DLD1 (cell line): ENCODE measurements around the gene BNC1.

ENCODE experiments used
- in situ Hi-C: cut with HindIII; loops from 2 replicates; pipeline ENCODE4 v1.10.0; 2017; ENCODE audit warnings: low sequenced_read_pairs

The BNC1 gene

GRCh38 chr15:83284559-83285283 is at the start of gene BNC1:
BNC1 (minus strand) TSS chr15:83284664; CDS start chr15:83284628, 36 bp downstream.
- in situ Hi-C loops, result no loop called here

DNA sequence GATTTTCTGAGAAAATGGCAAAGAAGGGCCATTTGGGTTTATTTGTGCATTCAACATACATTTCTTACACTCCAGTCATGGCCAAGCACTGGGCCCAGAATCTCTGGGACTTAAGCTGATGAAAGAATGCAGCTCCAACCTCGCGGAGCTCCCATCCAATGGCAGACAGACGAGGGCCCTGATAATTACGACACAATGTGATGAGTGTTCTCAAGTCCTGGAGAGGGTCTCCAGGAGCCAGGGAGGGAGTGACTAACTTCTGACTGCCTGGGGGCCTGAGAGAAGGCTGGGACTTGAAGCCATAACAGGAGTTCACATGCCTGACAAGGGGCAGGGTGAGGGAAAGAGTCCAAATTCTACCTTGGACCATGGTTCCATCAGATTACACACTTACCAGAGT is 42.6 kb upstream of the BNC1 start:
- in situ Hi-C loops, result no loop called here

GRCh38 chr15:83324799-83325198 is 40.3 kb upstream of the BNC1 start:
- in situ Hi-C loops, result no loop called here

DNA sequence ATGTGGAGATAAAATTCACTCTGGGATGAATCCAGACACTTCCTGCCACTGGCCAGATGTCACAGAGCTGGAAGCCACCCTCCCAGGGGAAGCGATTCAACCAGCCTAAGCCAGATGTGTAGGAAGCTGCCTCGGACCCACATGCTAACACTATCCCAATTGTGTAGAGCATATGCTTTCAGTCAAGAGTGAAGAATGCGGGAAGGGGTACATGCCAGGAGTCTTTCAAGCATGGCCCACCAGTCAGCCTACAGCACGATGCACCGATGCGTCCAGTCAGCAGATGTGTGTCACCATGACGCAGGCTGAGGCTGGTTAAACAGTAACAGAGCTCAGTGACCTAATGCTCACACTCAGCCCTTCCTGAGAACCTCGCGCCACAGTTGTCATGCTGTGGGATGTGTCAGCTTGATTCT is 38.8 kb upstream of the BNC1 start:
- in situ Hi-C loops, result no loop called here

DNA sequence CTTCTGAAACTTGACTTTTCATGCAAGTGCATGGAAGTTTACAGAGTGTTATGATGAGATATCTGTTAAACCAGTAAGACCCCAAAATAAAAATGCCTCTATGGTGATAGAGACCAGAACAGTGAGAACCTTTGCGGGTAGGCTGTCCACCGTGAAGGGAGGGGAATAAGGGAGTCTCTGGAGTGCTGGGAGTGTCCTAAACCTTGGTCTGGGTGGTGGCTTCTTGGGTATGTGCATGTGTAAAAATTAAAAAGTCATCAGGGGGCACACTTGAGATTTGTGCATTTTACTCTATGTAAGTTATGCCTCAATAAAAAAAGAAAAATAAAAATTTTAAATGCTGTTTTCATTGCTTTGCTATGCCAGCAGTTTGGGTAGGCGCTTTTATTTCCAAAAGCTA is 38.2 kb upstream of the BNC1 start:
- in situ Hi-C loops, result no loop called here

DNA sequence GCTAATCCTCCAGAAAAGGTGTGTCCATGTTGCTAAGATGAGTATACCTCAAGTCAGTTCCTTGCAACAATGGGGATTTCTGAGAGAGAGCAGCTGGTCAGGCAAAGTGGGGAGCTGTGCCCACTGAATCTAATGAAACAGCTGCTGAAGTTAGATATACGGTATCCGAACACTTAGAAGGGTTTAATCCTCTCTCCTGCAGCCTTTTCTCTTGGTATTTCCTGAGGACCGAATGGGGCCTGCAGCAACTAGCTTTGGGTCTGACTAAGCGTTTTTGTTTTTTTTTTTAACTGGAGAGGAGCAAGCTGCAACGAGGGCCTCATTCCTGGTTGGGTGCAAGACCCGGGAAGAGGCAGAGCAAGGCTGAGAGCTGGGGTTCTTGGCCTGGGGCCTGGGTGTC is 37.6 kb upstream of the BNC1 start:
- in situ Hi-C loops, result no loop called here

DNA sequence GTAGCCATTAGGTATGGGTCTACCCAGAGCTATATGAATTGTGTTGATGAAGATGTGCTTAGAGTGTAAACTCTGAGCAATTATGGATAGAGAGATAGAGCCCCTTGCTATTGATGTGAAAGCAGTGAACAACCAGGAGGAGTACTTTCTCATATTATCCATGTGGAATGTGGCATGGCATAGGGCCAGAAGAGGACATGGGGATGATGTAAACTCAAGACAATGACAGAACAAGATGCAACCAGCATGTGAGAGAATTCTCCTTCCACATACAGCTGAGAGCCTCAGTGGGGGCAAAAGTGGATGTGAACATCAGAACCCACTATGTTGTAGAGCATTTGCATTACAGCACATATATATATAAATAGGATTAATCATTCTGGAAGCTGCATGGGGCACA is 36.4 kb upstream of the BNC1 start:
- in situ Hi-C loops, result no loop called here

DNA sequence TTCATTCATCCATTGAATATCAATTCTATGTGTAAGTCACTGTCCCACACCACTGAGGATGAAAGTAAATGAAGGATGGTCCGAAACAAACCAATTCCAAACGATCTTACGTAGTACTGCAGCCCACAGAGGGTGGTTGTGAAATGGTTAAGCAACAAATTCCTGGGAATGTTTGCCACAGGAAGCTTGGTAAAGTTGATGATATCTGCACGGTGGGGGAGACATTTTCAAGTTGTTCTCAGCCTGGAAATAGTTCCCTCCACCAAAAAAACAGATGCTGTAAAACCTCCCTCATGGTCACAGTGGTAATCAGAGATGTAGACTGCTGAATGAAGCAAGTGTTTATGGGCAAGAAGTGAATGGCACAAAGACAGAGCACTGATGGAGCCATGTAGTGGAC is 35.9 kb upstream of the BNC1 start:
- in situ Hi-C loops, result no loop called here

GRCh38 chr15:83319771-83320170 is 35.3 kb upstream of the BNC1 start:
- in situ Hi-C loops, result no loop called here

DNA sequence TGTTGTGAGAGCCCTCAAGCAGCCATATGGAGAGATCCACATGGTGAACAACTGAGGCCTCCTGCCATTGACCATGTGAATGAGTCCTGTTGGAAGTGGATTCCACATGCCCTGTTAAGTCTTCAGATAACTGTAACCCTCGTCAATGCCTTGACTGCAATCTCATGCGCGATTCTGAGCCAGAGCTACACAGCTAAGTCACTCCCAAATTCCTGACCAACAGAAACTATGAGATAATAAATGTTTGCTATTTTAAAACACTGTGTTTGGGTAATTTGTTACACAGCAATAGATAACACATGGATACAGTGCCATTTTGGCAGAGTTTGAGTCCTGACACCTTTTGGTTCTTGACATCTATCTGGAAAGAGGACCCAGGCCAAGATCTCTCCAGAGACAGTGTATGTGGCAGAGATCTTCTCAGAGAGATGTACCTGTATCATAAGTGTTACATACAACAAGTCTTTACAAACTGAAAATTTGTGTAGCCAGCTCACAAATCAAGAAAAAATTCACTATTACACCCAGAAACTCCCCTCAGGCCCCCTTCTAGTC is 34.5 kb upstream of the BNC1 start:
- in situ Hi-C loops, result no loop called here

- in situ Hi-C loops, result no loop called here
Observed at GRCh38 chr15:83318036-83318435, 33.6 kb upstream of the BNC1 start.

- in situ Hi-C loops, result no loop called here
Observed at GRCh38 chr15:83312071-83312470, 27.6 kb upstream of the BNC1 start.

DNA sequence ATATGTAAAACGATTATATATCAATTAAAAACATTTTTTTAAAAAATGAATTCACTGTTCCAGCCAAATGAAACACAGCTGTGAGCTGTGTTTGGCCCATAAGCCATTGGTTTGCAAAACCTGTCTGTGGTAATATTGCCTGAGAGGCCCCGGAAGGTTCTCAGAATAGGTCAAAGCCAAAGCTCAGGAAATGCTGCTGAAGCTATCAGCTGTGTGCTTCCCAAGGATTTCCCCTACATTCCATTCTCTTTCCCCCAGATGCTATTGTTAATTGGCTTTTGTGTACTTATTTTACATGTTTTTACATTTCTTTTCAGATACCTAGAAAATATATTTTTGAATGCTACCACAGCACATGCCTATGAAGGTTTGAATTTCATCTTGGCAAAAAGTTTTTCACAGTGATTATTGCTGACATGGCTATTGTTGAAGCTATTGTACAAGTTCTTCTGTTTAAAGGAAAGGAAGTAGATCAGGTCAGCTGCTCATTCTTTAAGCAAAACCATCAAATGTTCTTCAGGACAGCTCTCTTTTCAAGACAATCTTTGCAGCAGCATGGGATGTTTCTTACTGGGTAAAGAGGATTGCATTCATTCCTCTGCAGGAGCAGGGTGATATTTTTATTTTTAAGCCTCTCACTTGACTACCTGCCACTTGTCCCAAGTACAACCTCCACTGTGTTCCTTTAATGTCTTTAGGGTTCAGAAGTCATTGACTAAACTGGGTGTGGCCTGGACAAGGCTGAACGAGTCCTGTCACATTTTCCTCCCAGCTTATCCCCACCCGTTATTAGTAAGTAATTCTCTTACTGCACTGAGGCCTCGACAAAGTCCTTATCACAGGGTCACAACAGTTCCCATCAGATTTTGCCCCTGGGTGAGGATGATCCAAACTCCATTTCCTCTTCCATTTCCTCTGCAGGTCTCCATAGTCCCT is 26.3 kb upstream of the BNC1 start:
- in situ Hi-C loops, result no loop called here

DNA sequence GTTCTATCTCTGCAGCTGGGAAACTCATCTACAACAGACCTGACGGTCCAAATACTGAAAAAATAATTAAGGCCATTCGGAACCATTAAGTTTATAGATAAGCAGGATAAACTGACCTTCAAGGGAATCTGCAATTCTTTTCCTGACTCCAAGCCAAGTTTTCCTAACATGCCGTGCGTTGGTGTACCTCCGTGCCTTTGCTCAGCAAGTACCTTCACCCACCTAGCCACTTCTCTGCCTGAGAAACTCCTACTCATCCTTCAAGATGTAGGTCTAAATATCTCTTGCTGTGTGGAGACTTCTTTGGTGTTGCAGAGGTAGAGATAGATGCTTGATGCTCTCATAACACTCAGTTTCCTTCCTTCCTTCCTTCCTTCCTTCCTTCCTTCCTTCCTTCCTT is 24.2 kb upstream of the BNC1 start:
- in situ Hi-C loops, result no loop called here

- in situ Hi-C loops, result no loop called here
Observed at GRCh38 chr15:83306561-83306960, 22.1 kb upstream of the BNC1 start.

DNA sequence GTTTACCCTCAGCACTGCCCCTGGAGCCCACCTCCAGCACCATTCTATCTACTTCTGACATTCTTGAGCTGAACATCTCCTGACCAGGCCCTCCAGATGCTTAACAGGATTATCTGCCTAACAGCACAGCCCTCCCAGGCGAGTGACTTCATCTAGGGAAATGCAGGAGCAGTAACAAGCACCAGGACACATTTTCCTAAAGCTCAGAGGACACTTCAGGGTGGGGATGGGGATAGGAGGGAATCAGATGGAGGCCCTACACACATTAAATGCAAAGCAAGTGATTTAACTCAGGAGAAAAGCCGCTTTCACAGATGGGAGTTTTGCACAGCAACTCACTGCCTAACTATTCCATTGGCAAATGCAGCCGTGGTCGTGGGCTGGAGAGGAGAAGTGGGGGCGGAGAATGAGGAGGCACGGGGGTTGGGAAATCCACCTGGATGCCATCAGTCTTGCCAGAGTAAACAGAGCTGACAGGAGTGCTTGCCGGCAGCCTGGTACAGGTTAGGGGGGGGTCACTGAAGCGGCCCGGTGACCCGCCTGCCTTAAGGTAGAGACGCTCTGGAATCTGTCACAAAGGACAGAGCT is 21.3 kb upstream of the BNC1 start:
- in situ Hi-C loops, result no loop called here

DNA sequence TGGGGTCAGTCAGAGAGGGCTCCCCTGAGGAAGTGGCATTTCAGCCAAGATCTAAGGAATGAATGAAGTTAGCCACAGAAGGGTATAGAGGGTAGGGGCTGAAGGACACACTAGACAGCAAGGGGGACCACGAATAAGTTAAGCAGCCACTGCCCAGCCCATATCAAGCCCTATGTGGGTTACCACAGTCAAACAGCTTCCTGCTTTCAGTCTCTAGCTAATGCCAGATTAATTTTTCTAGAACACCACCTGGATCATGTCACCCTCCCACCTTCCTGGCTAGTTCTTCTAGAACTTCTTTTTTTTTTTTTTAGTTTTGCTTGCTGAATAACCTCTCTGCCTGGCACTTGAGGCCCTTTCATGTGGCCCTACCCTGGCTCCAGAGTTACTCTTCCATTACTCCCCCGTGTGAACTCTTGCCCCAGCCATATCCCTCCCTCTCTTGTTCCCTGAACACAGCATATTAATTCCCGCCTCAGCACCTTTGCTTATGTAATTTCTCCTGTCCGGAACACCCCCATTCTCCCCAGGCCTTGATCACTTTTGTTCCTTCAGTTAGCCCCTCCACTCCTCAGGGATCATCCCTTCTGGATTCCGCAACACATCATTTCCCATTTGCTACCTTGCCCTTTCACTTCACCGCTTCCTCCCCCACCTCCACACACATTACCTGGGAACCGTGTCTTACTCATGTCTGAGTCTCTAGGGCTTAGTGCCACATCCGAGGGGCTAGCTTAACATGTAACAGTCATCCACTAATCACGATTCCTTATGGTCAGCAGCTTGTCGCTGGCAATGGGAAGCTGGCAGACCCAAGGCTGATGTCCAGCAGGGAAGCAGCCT is 20.6 kb upstream of the BNC1 start:
- in situ Hi-C loops, result no loop called here

- in situ Hi-C loops, result no loop called here
Observed at GRCh38 chr15:83303535-83303934, 19.1 kb upstream of the BNC1 start.

- in situ Hi-C loops, result no loop called here
Observed at GRCh38 chr15:83300826-83301225, 16.4 kb upstream of the BNC1 start.

DNA sequence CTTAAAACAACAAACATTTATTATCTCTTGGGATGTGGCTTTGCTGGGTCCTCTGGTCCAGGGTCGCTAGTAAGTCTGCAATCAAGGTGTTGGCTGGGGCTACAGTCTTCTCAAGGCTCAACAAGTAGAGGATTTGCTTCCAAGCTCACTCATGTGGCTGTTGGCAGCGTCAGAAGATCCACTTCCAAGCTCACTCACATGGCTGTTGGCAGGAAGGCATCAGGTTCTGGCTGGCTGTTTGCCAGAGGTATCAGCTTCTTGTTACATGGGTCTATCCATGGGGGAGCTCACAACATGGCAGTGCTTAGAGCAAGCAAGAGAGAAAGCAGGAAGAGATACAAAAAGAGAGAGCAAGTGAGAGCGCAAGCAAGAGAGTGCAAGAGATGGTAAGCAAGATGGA is 15.0 kb upstream of the BNC1 start:
- in situ Hi-C loops, result no loop called here

- in situ Hi-C loops, result no loop called here
Observed at GRCh38 chr15:83295417-83295816, 11.0 kb upstream of the BNC1 start.
